ENCODE results near the gene ACTL7A. TPM values are rescaled to one million over a fixed set of nuclear protein-coding genes. Genes with fewer than 3 reads are reported as not detected.

ACTL7A gene

Small RNA genes within 50 kb of the gene (small RNA-seq; reads per million reads assigned to genes)
- not detected for gene AL359692.1 (ENCODE audit: insufficient read depth)

All from mesendoderm (in vitro differentiated cells).